ENCODE data around the gene GRM3.
A peak's percentile ranks its signal among the peaks of the same experiment; 100 is the strongest.

The GRM3 gene

DNA sequence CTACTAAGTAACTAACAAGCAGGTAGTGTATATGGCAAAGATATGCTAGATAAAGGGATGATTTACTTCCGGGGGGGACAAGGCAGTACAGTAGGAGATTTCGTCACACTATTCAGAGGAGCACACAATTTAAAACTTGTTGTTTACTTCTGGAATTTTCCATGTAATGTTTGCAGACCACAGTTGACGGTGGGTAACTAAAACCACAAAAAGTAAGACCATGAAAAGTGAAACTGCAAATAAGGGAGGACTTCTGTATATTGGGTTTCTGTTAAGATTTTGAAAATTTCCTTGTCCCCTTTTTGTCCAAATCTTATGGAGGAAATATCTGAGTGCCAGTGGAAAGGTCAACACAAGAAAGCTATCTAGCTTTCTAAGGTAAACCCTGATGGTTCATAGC, 245.8 kb downstream of the GRM3 start:
- H3K27ac ChIP-seq = no peak overlapping the region
- no peak for TF ChIP-seq ZFX (IDR thresholded peaks at IDR 0.05; ENCODE audit: borderline replicate concordance)
- TF ChIP-seq, protein P1, sequence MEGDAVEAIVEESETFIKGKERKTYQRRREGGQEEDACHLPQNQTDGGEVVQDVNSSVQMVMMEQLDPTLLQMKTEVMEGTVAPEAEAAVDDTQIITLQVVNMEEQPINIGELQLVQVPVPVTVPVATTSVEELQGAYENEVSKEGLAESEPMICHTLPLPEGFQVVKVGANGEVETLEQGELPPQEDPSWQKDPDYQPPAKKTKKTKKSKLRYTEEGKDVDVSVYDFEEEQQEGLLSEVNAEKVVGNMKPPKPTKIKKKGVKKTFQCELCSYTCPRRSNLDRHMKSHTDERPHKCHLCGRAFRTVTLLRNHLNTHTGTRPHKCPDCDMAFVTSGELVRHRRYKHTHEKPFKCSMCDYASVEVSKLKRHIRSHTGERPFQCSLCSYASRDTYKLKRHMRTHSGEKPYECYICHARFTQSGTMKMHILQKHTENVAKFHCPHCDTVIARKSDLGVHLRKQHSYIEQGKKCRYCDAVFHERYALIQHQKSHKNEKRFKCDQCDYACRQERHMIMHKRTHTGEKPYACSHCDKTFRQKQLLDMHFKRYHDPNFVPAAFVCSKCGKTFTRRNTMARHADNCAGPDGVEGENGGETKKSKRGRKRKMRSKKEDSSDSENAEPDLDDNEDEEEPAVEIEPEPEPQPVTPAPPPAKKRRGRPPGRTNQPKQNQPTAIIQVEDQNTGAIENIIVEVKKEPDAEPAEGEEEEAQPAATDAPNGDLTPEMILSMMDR (IDR thresholded peaks at IDR 0.05) = no peak

DNA sequence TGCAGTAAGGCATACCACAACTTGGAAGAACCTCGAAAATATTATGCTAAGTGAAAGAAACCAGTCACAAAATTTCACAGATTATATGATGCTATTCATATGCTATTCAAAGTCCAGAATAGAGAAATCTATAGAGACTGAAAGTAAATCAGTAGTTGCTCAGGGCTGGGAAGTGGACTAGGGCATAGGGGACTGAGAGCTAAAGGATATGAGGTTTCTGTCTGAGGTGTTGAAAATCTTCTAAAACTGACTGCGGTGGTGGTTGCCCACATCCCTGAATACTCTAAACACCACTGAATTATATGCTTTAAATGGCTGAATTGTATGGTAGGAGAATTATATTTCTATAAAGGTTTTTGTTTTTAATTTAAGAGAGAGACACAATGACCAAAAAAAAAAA, 254.5 kb downstream of the GRM3 start:
- no peak overlapping the region for H3K27ac ChIP-seq
- TF ChIP-seq, protein P1 (IDR thresholded peaks at IDR 0.05) = no peak

DNA sequence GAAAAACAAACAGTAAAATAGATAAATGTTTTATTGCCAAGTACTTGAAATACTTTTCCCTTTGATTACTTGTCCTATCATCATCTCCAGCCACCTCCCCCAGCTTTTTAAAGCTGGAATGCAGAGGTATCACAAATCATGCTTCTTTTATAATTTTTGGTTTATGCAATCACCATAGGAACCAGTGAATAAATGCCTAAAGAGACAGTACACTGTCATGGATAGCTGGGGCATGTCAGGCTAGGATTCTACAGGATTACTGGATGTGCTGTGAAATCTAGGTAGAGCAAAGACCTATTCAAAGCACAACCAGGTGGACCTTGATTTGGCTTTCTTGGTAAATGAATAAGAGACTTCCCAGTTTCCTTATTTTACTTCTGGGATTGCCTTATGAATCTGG, 257.2 kb downstream of the GRM3 start:
- TF ChIP-seq ZFX (IDR thresholded peaks at IDR 0.05; ENCODE audit: borderline replicate concordance) = no peak
- TF ChIP-seq, protein P1 (IDR thresholded peaks at IDR 0.05) = no peak
- no peak overlapping the region for H3K27ac ChIP-seq

DNA sequence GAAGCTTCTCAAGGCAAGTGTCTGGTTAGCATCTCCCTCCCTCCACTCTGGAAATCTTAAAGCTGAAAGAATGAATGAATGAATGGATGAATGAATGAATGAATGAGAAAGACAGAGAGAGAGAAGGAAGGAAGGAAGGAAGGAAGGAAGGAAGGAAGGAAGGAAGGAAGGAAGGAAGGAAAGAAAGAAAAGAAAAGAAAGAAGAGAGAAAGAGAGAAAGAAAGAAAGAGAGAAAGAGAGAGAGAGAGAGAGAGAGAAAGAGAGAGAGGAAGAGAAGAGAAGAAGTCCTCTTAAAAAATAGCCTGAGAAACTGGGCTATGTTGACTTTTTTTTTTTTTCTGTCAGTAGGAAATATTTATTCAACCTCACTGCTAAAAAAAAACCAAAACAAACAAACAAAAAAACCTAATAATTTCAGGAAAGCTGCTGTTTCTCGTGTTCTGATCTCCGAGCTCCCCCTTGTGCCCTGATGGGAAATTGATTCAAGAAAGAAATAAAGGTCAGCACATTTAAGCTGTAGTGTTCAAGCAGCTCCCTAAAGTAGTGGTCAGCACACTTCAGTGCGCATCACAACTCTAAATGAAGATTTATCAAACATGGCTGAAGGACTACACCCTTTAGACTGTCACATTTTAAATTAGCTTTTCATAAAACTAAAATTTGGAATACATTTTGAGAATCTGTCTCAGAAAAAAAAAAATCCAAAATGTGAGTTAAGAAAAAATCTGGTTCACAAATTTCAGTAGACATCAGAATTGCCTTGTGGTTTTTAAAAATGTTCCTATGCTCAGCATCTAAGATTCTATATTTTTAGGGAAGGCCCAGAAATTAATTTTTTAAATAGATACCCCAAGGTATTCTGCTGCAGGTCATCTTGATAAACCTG, 261.5 kb downstream of the GRM3 start:
- H3K27ac ChIP-seq = no peak overlapping the region

DNA sequence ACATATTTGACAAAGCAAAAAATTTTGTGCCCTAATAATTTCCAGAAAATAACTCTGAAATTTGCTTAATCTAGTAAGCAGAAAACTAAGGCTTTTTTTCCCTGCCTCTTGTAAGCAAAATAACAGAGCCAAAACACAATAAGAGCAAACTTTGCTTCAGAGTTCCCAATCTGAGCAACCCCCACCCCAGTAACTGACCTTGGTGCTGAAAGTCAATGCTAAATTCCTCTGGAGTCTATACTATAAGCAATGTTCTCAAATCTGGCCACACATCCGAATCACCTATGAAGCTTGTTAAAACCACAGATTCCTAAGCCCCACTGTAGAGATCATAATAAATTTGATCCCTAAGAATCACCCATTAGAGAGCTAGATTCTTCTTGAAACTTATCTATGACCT, 265.2 kb downstream of the GRM3 start:
- no peak for TF ChIP-seq ZFX (IDR thresholded peaks at IDR 0.05; ENCODE audit: borderline replicate concordance)
- TF ChIP-seq, protein P1 (IDR thresholded peaks at IDR 0.05) = no peak
- no peak overlapping the region for H3K27ac ChIP-seq

More for the DNA sequence above, 261.5 kb downstream of the GRM3 start:
- no peak for TF ChIP-seq ZFX (IDR thresholded peaks at IDR 0.05; ENCODE audit: borderline replicate concordance)
- TF ChIP-seq, protein P1 (IDR thresholded peaks at IDR 0.05) = peak; percentile 90

DNA sequence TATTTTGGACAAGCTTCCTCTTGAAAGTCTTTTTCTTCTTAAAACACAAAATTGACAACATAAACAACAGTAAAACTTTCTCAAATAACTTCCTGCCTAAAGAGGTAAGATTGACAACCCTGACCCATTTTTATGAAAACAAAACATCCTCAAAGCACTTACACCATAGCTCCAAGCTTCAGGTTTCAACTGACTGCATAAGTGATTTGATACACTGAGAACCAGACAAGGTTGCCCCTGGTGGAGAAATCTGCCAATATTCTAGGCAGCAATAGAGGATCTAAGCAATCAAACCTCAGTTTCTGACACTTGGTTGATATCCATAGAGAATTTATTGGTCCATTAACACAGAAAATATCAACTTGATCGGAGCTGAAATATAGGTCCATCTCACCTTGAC, 267.9 kb downstream of the GRM3 start:
- H3K27ac ChIP-seq = no peak overlapping the region
- no peak for TF ChIP-seq ZFX (IDR thresholded peaks at IDR 0.05; ENCODE audit: borderline replicate concordance)
- TF ChIP-seq, protein P1 (IDR thresholded peaks at IDR 0.05) = peak; percentile 39

DNA sequence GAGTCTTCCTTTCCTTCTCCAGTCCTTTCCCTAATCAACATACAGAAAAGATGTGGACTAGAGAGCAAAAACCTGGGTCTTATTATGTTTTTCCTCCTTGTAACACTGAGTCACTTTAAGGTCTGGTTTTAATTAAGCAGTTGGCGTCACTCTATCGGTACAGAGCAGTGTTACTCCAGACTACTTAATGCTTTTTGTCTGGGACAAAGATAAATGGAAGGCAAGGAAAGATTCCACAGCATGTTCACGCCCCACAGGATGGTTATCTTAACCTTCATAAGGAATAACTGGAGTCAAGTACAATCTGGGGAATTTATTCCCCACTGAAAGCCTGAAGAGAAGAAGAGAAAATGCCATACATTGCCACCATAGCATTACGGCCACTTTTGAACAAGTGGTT, 270.0 kb downstream of the GRM3 start:
- no peak for TF ChIP-seq ZFX (IDR thresholded peaks at IDR 0.05; ENCODE audit: borderline replicate concordance)
- TF ChIP-seq, protein P1 (IDR thresholded peaks at IDR 0.05) = no peak
- no peak overlapping the region for H3K27ac ChIP-seq

All from 22Rv1 (cell line).